ENCODE data around the gene SNX25.

Gene SNX25

DNA sequence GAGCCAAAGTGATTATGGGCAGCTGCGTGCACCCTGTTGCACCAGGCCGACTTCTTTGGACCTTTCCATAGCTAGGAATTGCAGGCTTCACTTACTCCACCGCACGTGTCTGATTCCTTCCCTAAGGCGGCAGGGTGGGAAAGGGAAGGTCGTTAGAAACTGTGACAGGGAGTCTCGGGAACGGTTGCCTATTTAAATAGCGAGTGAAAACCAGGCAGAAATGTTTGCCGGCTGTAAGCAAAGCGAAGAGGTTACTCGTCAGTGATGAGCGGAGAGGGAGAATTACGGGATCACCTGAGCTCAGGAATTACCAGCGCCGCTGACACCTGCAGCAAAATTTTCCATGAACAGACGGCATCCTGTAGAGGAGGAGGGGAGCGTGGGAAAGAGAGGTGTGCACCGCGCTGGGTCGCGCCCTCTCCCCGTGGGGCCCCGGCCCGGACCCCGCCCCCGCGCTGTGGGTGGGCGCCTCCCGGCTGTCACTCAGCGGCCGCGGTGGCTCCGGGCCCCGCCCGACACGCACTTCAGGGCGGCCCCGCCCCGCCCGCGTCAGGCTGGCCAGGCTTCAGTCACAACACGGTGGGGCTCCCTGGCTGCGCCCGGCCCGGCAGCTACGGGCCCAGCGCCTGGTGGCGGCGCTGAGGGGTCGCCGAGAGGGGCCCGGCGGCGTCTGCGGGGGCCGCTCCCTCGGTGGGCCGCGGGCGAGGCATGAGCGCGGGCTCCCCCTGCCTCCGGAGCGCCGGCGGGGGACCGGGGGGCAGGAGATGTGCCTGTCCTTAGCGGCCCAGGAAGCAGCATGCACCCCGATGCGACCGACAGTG is at the start of gene SNX25:
SNX25 (plus strand) TSS at position 568 of the 821 bp plus-strand sequence; CDS start at position 797, 229 bp downstream.
- H3K27me3 ChIP-seq (ENCODE audit: control insufficient read depth, insufficient read depth, low read length): peaks cover 25% of the 10 kb centered on the region
- H3K27ac ChIP-seq (ENCODE audit: low read depth, low read length): peak within 1 kb of the TSS; percentile 26

DNA sequence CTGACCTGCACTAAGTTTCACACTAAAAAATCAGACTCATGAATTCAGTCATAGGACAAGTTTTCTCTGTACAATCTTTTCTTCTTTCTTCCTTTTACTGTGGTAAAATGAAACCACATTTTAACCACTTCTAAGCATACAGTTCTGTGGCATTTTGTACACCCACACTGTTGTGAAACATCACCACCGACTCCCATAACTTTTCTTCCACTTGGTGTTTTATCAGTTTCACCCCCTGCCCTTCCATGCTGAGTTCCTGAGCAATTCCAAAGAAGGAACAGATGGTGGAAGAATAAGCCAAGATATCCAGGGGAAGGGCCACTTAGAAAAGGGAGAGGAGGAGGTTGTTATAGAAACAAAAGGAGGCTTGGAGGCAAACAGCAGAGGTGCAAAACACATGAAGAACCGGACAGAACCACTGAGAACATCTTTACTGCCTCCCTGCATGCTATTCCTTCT is 43.8 kb upstream of the SNX25 start:
- no peaks in the 10 kb centered on the region for H3K9me3 ChIP-seq (ENCODE audit: control insufficient read depth, insufficient read depth, low read length)
- no peaks in the 10 kb centered on the region for H3K4me1 ChIP-seq (ENCODE audit: control insufficient read depth, insufficient read depth, low read length)
- peaks cover 36% of the 10 kb centered on the region for H3K36me3 ChIP-seq (ENCODE audit: control insufficient read depth, insufficient read depth, low read length)
- no peak overlapping the region for H3K4me3 ChIP-seq (ENCODE audit: low read depth, low read length)
- no peak overlapping the region for H3K9ac ChIP-seq (ENCODE audit: low read depth, low read length)
- H3K27ac ChIP-seq (ENCODE audit: low read depth, low read length): no peak overlapping the region
- H3K27me3 ChIP-seq (ENCODE audit: control insufficient read depth, insufficient read depth, low read length): no peaks in the 10 kb centered on the region

More for the DNA sequence above, at the start of gene SNX25:
- Histone ChIP-seq H3K36me3 (ENCODE audit: control insufficient read depth, insufficient read depth, low read length) (no peaks in the 10 kb centered on the region), H3K4me3 (ENCODE audit: low read depth, low read length) (peak within 1 kb of the TSS; percentile 97), H3K9me3 (ENCODE audit: control insufficient read depth, insufficient read depth, low read length) (no peaks in the 10 kb centered on the region), H3K4me1 (ENCODE audit: control insufficient read depth, insufficient read depth, low read length) (peaks cover 37% of the 10 kb centered on the region), H3K9ac (ENCODE audit: low read depth, low read length) (peak within 1 kb of the TSS; percentile 70)

DNA sequence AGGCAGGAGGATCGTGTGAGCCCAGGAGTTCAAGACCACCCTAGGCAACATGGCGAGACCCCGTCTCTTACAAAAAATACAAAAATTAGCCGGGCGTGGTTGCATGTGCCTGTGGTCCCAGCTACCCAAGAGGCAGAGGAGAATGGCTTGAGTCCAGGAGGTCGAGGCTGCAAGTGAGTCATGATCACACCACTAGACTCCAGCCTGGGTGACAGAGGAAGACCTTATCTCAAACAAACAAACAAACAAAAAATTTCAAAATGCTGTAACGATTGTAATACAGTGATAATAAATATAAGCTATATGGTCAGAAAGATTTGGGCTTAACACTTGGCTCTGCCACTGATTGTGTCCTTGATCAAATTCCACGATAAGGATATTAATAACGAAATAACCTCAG is 42.2 kb upstream of the SNX25 start:
- H3K4me1 ChIP-seq (ENCODE audit: control insufficient read depth, insufficient read depth, low read length): peaks cover 11% of the 10 kb centered on the region
- H3K36me3 ChIP-seq (ENCODE audit: control insufficient read depth, insufficient read depth, low read length): peaks cover 25% of the 10 kb centered on the region
- H3K9me3 ChIP-seq (ENCODE audit: control insufficient read depth, insufficient read depth, low read length): no peaks in the 10 kb centered on the region
- H3K4me3 ChIP-seq (ENCODE audit: low read depth, low read length): no peak overlapping the region
- H3K27me3 ChIP-seq (ENCODE audit: control insufficient read depth, insufficient read depth, low read length): no peaks in the 10 kb centered on the region
- H3K27ac ChIP-seq (ENCODE audit: low read depth, low read length): no peak overlapping the region
- no peak overlapping the region for H3K9ac ChIP-seq (ENCODE audit: low read depth, low read length)

DNA sequence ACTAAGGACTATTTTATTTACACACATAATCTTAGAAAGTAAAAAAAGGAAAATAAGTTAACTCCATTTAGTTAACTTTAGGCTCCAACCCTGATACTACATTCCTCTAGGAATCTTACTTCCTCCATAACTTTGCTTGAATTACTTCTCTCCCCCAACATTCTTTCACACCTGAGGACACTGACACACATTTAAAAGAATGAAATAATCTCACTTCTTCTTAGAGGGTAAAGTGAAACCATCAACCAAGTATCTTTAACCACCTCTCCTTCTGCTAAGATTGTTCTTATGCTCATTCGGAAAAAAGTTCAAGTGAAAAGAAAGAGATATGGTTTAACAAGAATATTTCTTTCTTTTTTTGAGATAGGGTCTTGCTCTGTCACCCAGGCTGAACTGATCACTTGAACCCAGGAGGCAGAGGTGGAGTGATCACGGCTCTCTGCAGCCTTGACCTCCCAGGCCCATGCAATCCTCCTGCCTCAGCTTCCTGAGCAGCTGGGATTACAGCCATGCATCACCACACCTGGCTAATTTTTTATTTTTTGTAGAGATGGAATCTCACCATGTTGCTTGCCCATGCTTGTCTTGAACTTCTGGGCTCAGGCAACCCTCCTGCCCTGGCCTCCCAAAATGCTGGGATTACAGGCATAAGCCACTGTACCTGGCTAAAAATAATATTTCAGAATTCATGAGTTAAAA is 37.9 kb upstream of the SNX25 start:
- peaks cover 15% of the 10 kb centered on the region for H3K4me1 ChIP-seq (ENCODE audit: control insufficient read depth, insufficient read depth, low read length)
- H3K36me3 ChIP-seq (ENCODE audit: control insufficient read depth, insufficient read depth, low read length): peaks cover 32% of the 10 kb centered on the region
- no peak overlapping the region for H3K27ac ChIP-seq (ENCODE audit: low read depth, low read length)
- H3K27me3 ChIP-seq (ENCODE audit: control insufficient read depth, insufficient read depth, low read length): no peaks in the 10 kb centered on the region
- no peaks in the 10 kb centered on the region for H3K9me3 ChIP-seq (ENCODE audit: control insufficient read depth, insufficient read depth, low read length)
- no peak overlapping the region for H3K9ac ChIP-seq (ENCODE audit: low read depth, low read length)
- H3K4me3 ChIP-seq (ENCODE audit: low read depth, low read length): no peak overlapping the region

DNA sequence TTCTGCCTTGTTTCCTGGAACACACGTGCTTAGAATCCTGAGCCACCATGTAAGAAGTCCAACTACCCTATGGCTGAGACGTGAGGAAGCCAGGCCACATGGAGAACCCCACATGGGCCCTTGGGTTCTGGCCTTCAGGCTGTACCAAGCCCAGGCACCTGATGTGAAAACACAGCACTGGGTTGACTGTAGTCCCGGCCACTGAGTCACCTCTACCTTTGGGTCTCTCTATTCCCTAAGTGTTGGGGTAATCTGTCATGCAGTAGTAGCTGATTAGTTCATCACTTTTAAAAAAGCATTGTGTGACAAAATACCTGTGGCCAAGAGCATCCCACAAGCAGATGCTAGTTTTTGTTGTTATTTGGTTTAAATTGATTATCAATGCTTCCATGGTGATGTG is 29.9 kb upstream of the SNX25 start:
- H3K9me3 ChIP-seq (ENCODE audit: control insufficient read depth, insufficient read depth, low read length): no peaks in the 10 kb centered on the region
- peaks cover 26% of the 10 kb centered on the region for H3K4me1 ChIP-seq (ENCODE audit: control insufficient read depth, insufficient read depth, low read length)
- H3K9ac ChIP-seq (ENCODE audit: low read depth, low read length): no peak overlapping the region

DNA sequence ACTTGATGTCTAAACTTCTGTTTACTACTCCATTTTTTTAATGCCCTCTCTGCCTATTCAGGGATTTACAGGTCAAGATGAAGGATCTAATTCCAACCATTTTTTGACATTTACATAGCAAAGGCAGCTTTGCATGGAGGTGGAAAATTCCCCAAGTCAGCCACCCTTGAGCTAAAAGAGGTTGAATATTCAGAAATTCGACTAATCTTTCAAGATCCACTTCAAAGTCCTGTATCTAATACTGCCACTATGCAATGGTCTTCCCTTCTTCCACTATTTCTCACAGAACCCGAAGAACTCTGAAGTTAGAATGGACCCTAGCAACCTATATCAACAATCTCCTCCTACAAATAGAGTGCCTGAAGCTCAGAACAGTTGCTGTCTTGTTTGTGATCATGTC is 27.2 kb upstream of the SNX25 start:
- Histone ChIP-seq H3K27ac (ENCODE audit: low read depth, low read length) (peak overlapping the region; percentile 73), H3K4me3 (ENCODE audit: low read depth, low read length) (no peak overlapping the region), H3K9ac (ENCODE audit: low read depth, low read length) (no peak overlapping the region), H3K9me3 (ENCODE audit: control insufficient read depth, insufficient read depth, low read length) (no peaks in the 10 kb centered on the region), H3K36me3 (ENCODE audit: control insufficient read depth, insufficient read depth, low read length) (no peaks in the 10 kb centered on the region), H3K27me3 (ENCODE audit: control insufficient read depth, insufficient read depth, low read length) (no peaks in the 10 kb centered on the region), H3K4me1 (ENCODE audit: control insufficient read depth, insufficient read depth, low read length) (peaks cover 27% of the 10 kb centered on the region)

More for the DNA sequence above, 29.9 kb upstream of the SNX25 start:
- Histone ChIP-seq H3K4me3 (ENCODE audit: low read depth, low read length) (no peak overlapping the region), H3K36me3 (ENCODE audit: control insufficient read depth, insufficient read depth, low read length) (peaks cover 12% of the 10 kb centered on the region), H3K27me3 (ENCODE audit: control insufficient read depth, insufficient read depth, low read length) (no peaks in the 10 kb centered on the region), H3K27ac (ENCODE audit: low read depth, low read length) (no peak overlapping the region)

DNA sequence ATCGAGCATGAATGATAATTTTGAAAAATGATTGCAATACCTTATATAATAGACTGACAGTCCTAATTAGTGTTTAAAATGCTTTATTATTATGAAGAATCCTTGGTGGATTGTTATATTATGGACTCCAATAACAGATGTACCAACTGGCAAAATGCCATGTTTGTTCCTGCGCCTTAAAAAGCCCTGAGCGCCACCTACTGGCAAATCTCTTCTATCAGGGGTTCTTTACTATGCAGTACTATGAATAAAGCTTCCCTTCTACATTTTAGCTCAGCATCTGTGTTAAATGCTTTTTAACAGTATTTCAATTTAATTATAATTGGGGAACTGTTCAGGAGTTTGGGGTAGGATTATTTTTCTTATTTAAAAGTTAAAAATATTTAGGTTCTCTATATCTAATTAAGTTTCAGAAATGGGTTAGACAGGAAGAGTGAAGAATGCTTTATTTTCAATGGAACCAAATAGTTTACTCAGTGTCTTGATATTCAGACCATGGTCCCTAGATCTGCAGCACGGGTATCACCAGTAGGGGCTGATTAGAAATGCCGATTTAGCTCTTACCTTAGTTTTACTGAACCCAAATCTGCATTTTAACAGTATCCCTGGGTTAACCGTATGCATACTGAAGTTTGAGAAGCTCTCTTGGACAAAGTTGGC is 25.6 kb upstream of the SNX25 start:
- Histone ChIP-seq H3K9me3 (ENCODE audit: control insufficient read depth, insufficient read depth, low read length) (no peaks in the 10 kb centered on the region), H3K9ac (ENCODE audit: low read depth, low read length) (no peak overlapping the region), H3K36me3 (ENCODE audit: control insufficient read depth, insufficient read depth, low read length) (peaks cover 9% of the 10 kb centered on the region), H3K27ac (ENCODE audit: low read depth, low read length) (peak overlapping the region; percentile 70), H3K4me1 (ENCODE audit: control insufficient read depth, insufficient read depth, low read length) (peaks cover 27% of the 10 kb centered on the region), H3K27me3 (ENCODE audit: control insufficient read depth, insufficient read depth, low read length) (no peaks in the 10 kb centered on the region), H3K4me3 (ENCODE audit: low read depth, low read length) (no peak overlapping the region)

DNA sequence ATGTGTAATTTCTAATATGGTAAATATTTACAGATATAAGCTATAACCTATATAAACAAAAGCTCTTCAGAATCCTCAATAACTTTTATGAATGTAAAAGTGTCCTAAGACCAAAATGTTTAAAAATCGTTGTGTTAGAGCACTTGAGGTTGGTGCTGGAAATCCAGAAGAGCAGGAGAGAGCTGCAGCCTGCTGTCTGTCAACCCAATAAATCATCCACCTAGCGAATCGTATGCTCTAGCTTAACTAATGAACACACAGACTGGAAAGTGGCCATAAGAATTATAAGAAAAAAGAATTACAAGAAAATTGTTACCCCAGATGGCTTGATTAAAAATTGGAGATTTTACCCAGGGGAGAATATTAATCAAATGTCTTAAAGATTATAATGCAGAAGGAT is 22.6 kb upstream of the SNX25 start:
- Histone ChIP-seq H3K9ac (ENCODE audit: low read depth, low read length) (no peak overlapping the region), H3K4me1 (ENCODE audit: control insufficient read depth, insufficient read depth, low read length) (peaks cover 26% of the 10 kb centered on the region), H3K27me3 (ENCODE audit: control insufficient read depth, insufficient read depth, low read length) (no peaks in the 10 kb centered on the region), H3K4me3 (ENCODE audit: low read depth, low read length) (no peak overlapping the region), H3K36me3 (ENCODE audit: control insufficient read depth, insufficient read depth, low read length) (peaks cover 31% of the 10 kb centered on the region), H3K27ac (ENCODE audit: low read depth, low read length) (no peak overlapping the region), H3K9me3 (ENCODE audit: control insufficient read depth, insufficient read depth, low read length) (no peaks in the 10 kb centered on the region)

DNA sequence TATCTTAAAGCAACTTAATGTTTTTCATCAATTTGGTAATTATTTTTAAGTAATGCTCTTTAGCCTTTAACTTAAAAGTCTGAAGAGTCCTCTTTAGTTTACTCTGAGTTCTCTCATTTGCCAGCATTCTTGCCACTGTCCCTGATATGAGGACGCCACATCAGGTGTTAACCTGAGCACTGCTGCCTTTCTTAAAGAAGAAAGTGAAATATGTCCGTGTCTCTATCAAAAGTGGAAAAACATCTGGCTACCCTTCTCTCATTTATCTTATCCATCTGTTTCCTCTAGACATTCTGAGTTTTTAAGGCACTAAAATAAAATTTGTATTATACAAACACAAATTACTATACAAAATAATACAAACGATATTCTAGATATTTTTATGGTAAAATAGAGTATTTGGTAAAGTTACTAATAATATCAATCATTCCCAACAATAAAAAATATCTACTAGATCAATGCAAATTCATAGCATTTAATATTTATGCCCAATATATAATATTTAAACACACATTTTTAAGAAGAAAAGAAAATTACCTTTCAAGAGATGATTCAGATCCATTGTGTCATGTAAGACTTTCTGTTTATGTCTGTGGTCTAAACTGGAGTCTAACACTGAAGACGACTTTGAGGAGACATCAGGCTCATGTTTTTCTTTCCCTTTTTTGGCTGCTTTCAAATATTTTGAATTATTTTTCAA is 19.6 kb upstream of the SNX25 start:
- Histone ChIP-seq H3K4me3 (ENCODE audit: low read depth, low read length) (no peak overlapping the region), H3K27ac (ENCODE audit: low read depth, low read length) (no peak overlapping the region), H3K4me1 (ENCODE audit: control insufficient read depth, insufficient read depth, low read length) (peaks cover 6% of the 10 kb centered on the region), H3K9me3 (ENCODE audit: control insufficient read depth, insufficient read depth, low read length) (no peaks in the 10 kb centered on the region), H3K9ac (ENCODE audit: low read depth, low read length) (no peak overlapping the region), H3K27me3 (ENCODE audit: control insufficient read depth, insufficient read depth, low read length) (no peaks in the 10 kb centered on the region), H3K36me3 (ENCODE audit: control insufficient read depth, insufficient read depth, low read length) (peaks cover 31% of the 10 kb centered on the region)

DNA sequence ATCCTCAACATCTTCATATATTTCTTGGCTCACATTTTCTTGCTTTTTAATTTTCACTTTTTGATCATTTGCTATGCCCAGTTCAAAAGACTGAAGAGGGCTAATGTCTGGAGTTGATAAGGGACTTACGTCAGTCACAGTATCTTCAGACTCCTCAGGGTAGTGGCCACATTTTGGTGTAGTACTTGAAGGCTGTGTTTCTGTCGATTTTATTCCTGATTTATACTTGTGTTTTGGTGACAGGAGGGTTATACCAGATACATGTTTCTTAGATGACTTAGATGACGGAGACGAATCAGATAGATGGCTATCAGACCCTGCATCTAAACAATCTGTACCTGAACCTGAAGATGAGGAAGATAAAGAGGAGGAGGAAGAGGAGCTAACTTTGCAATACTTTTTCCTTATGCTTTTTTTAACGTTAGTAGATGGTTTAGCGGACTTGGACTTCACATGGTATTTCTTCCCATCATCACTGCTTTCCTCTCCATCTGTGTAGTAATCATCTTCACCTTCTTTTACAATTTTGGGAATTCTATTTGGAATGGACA is 19.0 kb upstream of the SNX25 start:
- no peak overlapping the region for H3K27ac ChIP-seq (ENCODE audit: low read depth, low read length)
- no peak overlapping the region for H3K9ac ChIP-seq (ENCODE audit: low read depth, low read length)
- peaks cover 6% of the 10 kb centered on the region for H3K4me1 ChIP-seq (ENCODE audit: control insufficient read depth, insufficient read depth, low read length)
- peaks cover 31% of the 10 kb centered on the region for H3K36me3 ChIP-seq (ENCODE audit: control insufficient read depth, insufficient read depth, low read length)
- H3K9me3 ChIP-seq (ENCODE audit: control insufficient read depth, insufficient read depth, low read length): no peaks in the 10 kb centered on the region
- H3K27me3 ChIP-seq (ENCODE audit: control insufficient read depth, insufficient read depth, low read length): no peaks in the 10 kb centered on the region
- H3K4me3 ChIP-seq (ENCODE audit: low read depth, low read length): no peak overlapping the region
